ENCODE measurements around the gene NHP2. TPM values are rescaled to one million over a fixed set of nuclear protein-coding genes. Genes with fewer than 3 reads are reported as not detected.

Gene NHP2
- polyA plus RNA-seq, 1 donor from 2014 or later = 332 TPM

- H3K27ac ChIP-seq (ENCODE audit: low read length) = no peak overlapping the region
- H3K79me2 ChIP-seq (replicated peaks; ENCODE audit: insufficient read depth, low read length) = no peaks in the 10 kb centered on the region
- peak overlapping the region; percentile 79 for H3K4me3 ChIP-seq (ENCODE audit: low read length)
- TF ChIP-seq EZH2 (IDR thresholded peaks at IDR 0.05; ENCODE audit: borderline replicate concordance, insufficient read depth, low read length, poor library complexity, severe bottlenecking) (no peak), MXI1 (conservative IDR thresholded peaks at IDR 0.05; ENCODE audit: poor library complexity, severe bottlenecking) (no peak), TAF1 (IDR thresholded peaks at IDR 0.05; ENCODE audit: low read depth) (no peak), RAD21 (conservative IDR thresholded peaks at IDR 0.05) (no peak), POLR2AphosphoS5 (IDR thresholded peaks at IDR 0.05) (no peak), EP300 (conservative IDR thresholded peaks at IDR 0.05; ENCODE audit: poor library complexity, severe bottlenecking) (no peak), SMC3 (conservative IDR thresholded peaks at IDR 0.05; ENCODE audit: poor library complexity) (no peak), CTCF (IDR thresholded peaks at IDR 0.05; ENCODE audit: poor library complexity, severe bottlenecking) (no peak), REST (IDR thresholded peaks at IDR 0.05; ENCODE audit: borderline replicate concordance) (no peak)
- H3K36me3 ChIP-seq (ENCODE audit: insufficient read depth, low read length) = no peaks in the 10 kb centered on the region
- no peak overlapping the region for H3K4me2 ChIP-seq (ENCODE audit: low read length)
- H3F3A ChIP-seq (ENCODE audit: insufficient read depth, low read length, poor library complexity, severe bottlenecking) = no peaks in the 10 kb centered on the region
- H3K9ac ChIP-seq (ENCODE audit: low read length) = peak overlapping the region; percentile 66
- H4K20me1 ChIP-seq (ENCODE audit: insufficient read depth) = no peaks in the 10 kb centered on the region
- H3K9me3 ChIP-seq (ENCODE audit: low read length) = no peaks in the 10 kb centered on the region
- no peaks in the 10 kb centered on the region for H3K9me2 ChIP-seq (ENCODE audit: insufficient read depth, low read length)
- no peak overlapping the region for H2AFZ ChIP-seq (ENCODE audit: low read depth, low read length)
- H3K27me3 ChIP-seq (ENCODE audit: insufficient read depth, low read depth, low read length) = no peaks in the 10 kb centered on the region
Measured at GRCh38 chr5:178112545-178112944, 41.1 kb downstream of the NHP2 start.

GRCh38 chr5:178111925-178112324, 41.8 kb downstream of the NHP2 start:
- Histone ChIP-seq H3K36me3 (ENCODE audit: insufficient read depth, low read length) (no peaks in the 10 kb centered on the region), H3K4me3 (ENCODE audit: low read length) (no peak overlapping the region), H3K9me2 (ENCODE audit: insufficient read depth, low read length) (no peaks in the 10 kb centered on the region), H3K9me3 (ENCODE audit: low read length) (no peaks in the 10 kb centered on the region), H3K79me2 (replicated peaks; ENCODE audit: insufficient read depth, low read length) (no peaks in the 10 kb centered on the region), H3K9ac (ENCODE audit: low read length) (no peak overlapping the region), H3F3A (ENCODE audit: insufficient read depth, low read length, poor library complexity, severe bottlenecking) (no peaks in the 10 kb centered on the region), H3K27me3 (ENCODE audit: insufficient read depth, low read depth, low read length) (no peaks in the 10 kb centered on the region), H3K27ac (ENCODE audit: low read length) (no peak overlapping the region), H3K4me2 (ENCODE audit: low read length) (no peak overlapping the region), H4K20me1 (ENCODE audit: insufficient read depth) (no peaks in the 10 kb centered on the region), H2AFZ (ENCODE audit: low read depth, low read length) (no peak overlapping the region)
- TF ChIP-seq EZH2 (IDR thresholded peaks at IDR 0.05; ENCODE audit: borderline replicate concordance, insufficient read depth, low read length, poor library complexity, severe bottlenecking) = no peak

- no peak overlapping the region for H2AFZ ChIP-seq (ENCODE audit: low read depth, low read length)
- H3K9me3 ChIP-seq (ENCODE audit: low read length) = no peaks in the 10 kb centered on the region
- no peak overlapping the region for H3K9ac ChIP-seq (ENCODE audit: low read length)
- H3K27ac ChIP-seq (ENCODE audit: low read length) = no peak overlapping the region
- no peak for TF ChIP-seq TAF1 (IDR thresholded peaks at IDR 0.05; ENCODE audit: low read depth)
- TF ChIP-seq POLR2AphosphoS5 (IDR thresholded peaks at IDR 0.05) = no peak
- no peak for TF ChIP-seq MXI1 (conservative IDR thresholded peaks at IDR 0.05; ENCODE audit: poor library complexity, severe bottlenecking)
- no peak for TF ChIP-seq REST (IDR thresholded peaks at IDR 0.05; ENCODE audit: borderline replicate concordance)
- TF ChIP-seq EZH2 (IDR thresholded peaks at IDR 0.05; ENCODE audit: borderline replicate concordance, insufficient read depth, low read length, poor library complexity, severe bottlenecking) = no peak
- TF ChIP-seq CTCF (IDR thresholded peaks at IDR 0.05; ENCODE audit: poor library complexity, severe bottlenecking) = no peak
- no peak for TF ChIP-seq RAD21 (conservative IDR thresholded peaks at IDR 0.05)
- TF ChIP-seq SMC3 (conservative IDR thresholded peaks at IDR 0.05; ENCODE audit: poor library complexity) = no peak
- TF ChIP-seq EP300 (conservative IDR thresholded peaks at IDR 0.05; ENCODE audit: poor library complexity, severe bottlenecking) = no peak
- H3K36me3 ChIP-seq (ENCODE audit: insufficient read depth, low read length) = no peaks in the 10 kb centered on the region
- H3K79me2 ChIP-seq (replicated peaks; ENCODE audit: insufficient read depth, low read length) = no peaks in the 10 kb centered on the region
- H4K20me1 ChIP-seq (ENCODE audit: insufficient read depth) = no peaks in the 10 kb centered on the region
- no peak overlapping the region for H3K4me3 ChIP-seq (ENCODE audit: low read length)
- H3K9me2 ChIP-seq (ENCODE audit: insufficient read depth, low read length) = no peaks in the 10 kb centered on the region
- no peaks in the 10 kb centered on the region for H3K27me3 ChIP-seq (ENCODE audit: insufficient read depth, low read depth, low read length)
- H3K4me2 ChIP-seq (ENCODE audit: low read length) = no peak overlapping the region
- no peaks in the 10 kb centered on the region for H3F3A ChIP-seq (ENCODE audit: insufficient read depth, low read length, poor library complexity, severe bottlenecking)
Measured at GRCh38 chr5:178110511-178110910, 43.2 kb downstream of the NHP2 start.
